HCT116 (cell line): ENCODE measurements around the gene MEGF6. TPM values are rescaled to one million over a fixed set of nuclear protein-coding genes. Genes with fewer than 3 reads are reported as not detected.
A peak's percentile ranks its signal among the peaks of the same experiment; 100 is the strongest.

Experiments used
- ATAC-seq: fragments of 200-7000 bp; cut with Tn5 transposase; 2 replicates; pipeline ENCODE4 v1.9.1; 2020; ENCODE audit warnings: mild to moderate bottlenecking, moderate library complexity
- BruUV-seq: library from RNA; stranded (reverse); fragments of 400-500 nt; replicated peaks from 2 replicates; lab custom pipeline; 2021; lab: Mats Ljungman, UMichigan
- CTCF ChIA-PET: fragments of 300-600 bp; sonication (Branson Sonifier 250); formaldehyde crosslinking; loops from one replicate; lab custom pipeline; 2021; ENCODE audit warnings: antibody characterized with exemption; lab: Charles Lee
- POLR2A ChIA-PET: fragments of 300-600, 350-600 bp; sonication (Branson Sonifier 250); formaldehyde crosslinking; loops from one replicate; lab custom pipeline; 2021; ENCODE audit warnings: antibody characterized with exemption; lab: Charles Lee
- RAD21 ChIA-PET, 2 experiments: fragments of 300-600 bp; sonication (Branson Sonifier 250); formaldehyde crosslinking; loops; one replicate each; lab custom pipeline; 2023; ENCODE audit warnings: low total read pairs in 2 of 2; ENCODE audit not compliant: uncharacterized antibody in 2 of 2, unreplicated experiment in 2 of 2, low non-redundant PET in 1 of 2; lab: Charles Lee
- DNase-seq: peaks from one replicate; pipeline ENCODE4 v3.0.0-alpha.2; 2010; ENCODE audit warnings: low read depth, low spot score
- H2AFZ ChIP-seq: fragments of 200-600 bp; shearing (Covaris generic), sonication (generic); 2 replicates; pipeline ENCODE4 v1.6.1; 2017; ENCODE audit warnings: low read depth, mixed run types, mixed read lengths, antibody characterized with exemption, low read length; ENCODE audit not compliant: poor library complexity, severe bottlenecking
- H3K27ac ChIP-seq: 2 replicates; pipeline ENCODE4 v1.5.1; 2012; ENCODE audit warnings: low read depth, low read length
- H3K27me3 ChIP-seq: fragments of 200-600 bp; sonication (generic); 2 replicates; pipeline ENCODE4 v1.6.1; 2016; ENCODE audit warnings: mixed run types, low read length, mixed read lengths; ENCODE audit not compliant: insufficient read depth
- H3K36me3 ChIP-seq, 2 experiments: fragments of 200-500 bp in 1 of 2; fragments of 200-600 bp in 1 of 2; sonication (Bioruptor generic) in 1 of 2; sonication (generic) in 1 of 2; 2 replicates each; pipeline versions ENCODE4 v1.5.1 to v1.6.1; 2014 to 2016; ENCODE audit warnings: low read length in 2 of 2, inconsistent platforms in 1 of 2, mixed read lengths in 1 of 2, mixed run types in 1 of 2; ENCODE audit not compliant: insufficient read depth in 2 of 2, control insufficient read depth in 1 of 2
- H3K4me1 ChIP-seq, 2 experiments: fragments of 200-600 bp in 1 of 2; sonication (generic) in 1 of 2; 2 replicates each; pipeline versions ENCODE4 v1.5.1 to v1.6.1; 2012 to 2017; ENCODE audit warnings: low read length in 2 of 2, inconsistent platforms in 1 of 2, mild to moderate bottlenecking in 1 of 2, mixed read lengths in 1 of 2, mixed run types in 1 of 2, moderate library complexity in 1 of 2; ENCODE audit not compliant: insufficient read depth in 2 of 2, control insufficient read depth in 1 of 2
- H3K4me2 ChIP-seq: fragments of 200-600 bp; sonication (generic); 2 replicates; pipeline ENCODE4 v1.6.1; 2017; ENCODE audit warnings: mixed run types, low read length, mixed read lengths
- H3K4me3 ChIP-seq, 2 experiments: fragments of 200-600 bp in 1 of 2; sonication (generic) in 1 of 2; replicated peaks in 1 of 2; 2 replicates each; pipeline ENCODE4 v1.5.1; 2011 to 2016; ENCODE audit warnings: low read length in 2 of 2, control low read depth in 1 of 2, low read depth in 1 of 2, mild to moderate bottlenecking in 1 of 2, mixed read lengths in 1 of 2, mixed run types in 1 of 2
- H3K79me2 ChIP-seq: fragments of 200-600 bp; sonication (generic); 2 replicates; pipeline ENCODE4 v1.6.1; 2017; ENCODE audit warnings: mild to moderate bottlenecking, mixed run types, low read length, moderate library complexity, mixed read lengths; ENCODE audit not compliant: insufficient read depth
- H3K9ac ChIP-seq: fragments of 200-600 bp; sonication (generic); 2 replicates; pipeline ENCODE4 v1.6.1; 2016; ENCODE audit warnings: low read length, mixed read lengths
- H3K9me2 ChIP-seq: fragments of 200-600 bp; sonication (generic), shearing (Covaris generic); 2 replicates; pipeline ENCODE4 v1.6.1; 2017; ENCODE audit warnings: mixed run types, mild to moderate bottlenecking, moderate library complexity; ENCODE audit not compliant: insufficient read depth
- H3K9me3 ChIP-seq, 2 experiments: fragments of 200-500 bp in 1 of 2; fragments of 200-600 bp in 1 of 2; sonication (Bioruptor generic) in 1 of 2; sonication (generic) in 1 of 2; 2 replicates each; pipeline ENCODE4 v1.6.1; 2014 to 2017; ENCODE audit warnings: low read length in 2 of 2, mixed read lengths in 2 of 2, inconsistent platforms in 1 of 2, low read depth in 1 of 2, mild to moderate bottlenecking in 1 of 2, mixed run types in 1 of 2, moderate library complexity in 1 of 2; ENCODE audit not compliant: control insufficient read depth in 1 of 2, insufficient read depth in 1 of 2
- H4K20me1 ChIP-seq: fragments of 200-600 bp; sonication (generic), shearing (Covaris generic); 2 replicates; pipeline ENCODE4 v1.6.1; 2017; ENCODE audit warnings: mixed run types, mild to moderate bottlenecking, moderate library complexity; ENCODE audit not compliant: insufficient read depth
- CEBPB ChIP-seq: IDR thresholded peaks from 2 replicates; pipeline ENCODE4 v1.6.1; 2012; ENCODE audit warnings: low read depth
- EZH2 ChIP-seq: fragments of 200-600 bp; sonication (generic); IDR thresholded peaks from 2 replicates; pipeline ENCODE4 v1.6.1; 2017; ENCODE audit warnings: antibody characterized with exemption, mixed run types
- JUND ChIP-seq: IDR thresholded peaks from 2 replicates; pipeline ENCODE4 v1.6.1; 2012
- TCF7L2 ChIP-seq: IDR thresholded peaks from 2 replicates; pipeline ENCODE4 v1.7.0; 2011; ENCODE audit warnings: borderline replicate concordance, inconsistent platforms; ENCODE audit not compliant: insufficient read depth, insufficient read length; ENCODE audit errors: extremely low read depth
- intact Hi-C: fragments of 100-400 bp; cut with micrococcal nuclease; formaldehyde crosslinking; loops from 2 replicates; pipeline ENCODE4 v1.10.0; 2022
- total RNA-seq: library from RNA; stranded (reverse); gene quantifications from one replicate; pipeline ENCODE4 v1.2.1, GENCODE V29; 2021; ENCODE audit not compliant: unreplicated experiment
- TF ChIP-seq, protein P1 (sequence below): IDR thresholded peaks from 2 replicates; pipeline ENCODE4 v1.6.1; 2011; ENCODE audit warnings: mild to moderate bottlenecking, low read length, moderate library complexity; ENCODE audit not compliant: insufficient replicate concordance; ENCODE audit errors: extremely low read depth

MEGF6 gene
- total RNA-seq, 1 experiment from 2014 or later = 47.6 TPM

DNA sequence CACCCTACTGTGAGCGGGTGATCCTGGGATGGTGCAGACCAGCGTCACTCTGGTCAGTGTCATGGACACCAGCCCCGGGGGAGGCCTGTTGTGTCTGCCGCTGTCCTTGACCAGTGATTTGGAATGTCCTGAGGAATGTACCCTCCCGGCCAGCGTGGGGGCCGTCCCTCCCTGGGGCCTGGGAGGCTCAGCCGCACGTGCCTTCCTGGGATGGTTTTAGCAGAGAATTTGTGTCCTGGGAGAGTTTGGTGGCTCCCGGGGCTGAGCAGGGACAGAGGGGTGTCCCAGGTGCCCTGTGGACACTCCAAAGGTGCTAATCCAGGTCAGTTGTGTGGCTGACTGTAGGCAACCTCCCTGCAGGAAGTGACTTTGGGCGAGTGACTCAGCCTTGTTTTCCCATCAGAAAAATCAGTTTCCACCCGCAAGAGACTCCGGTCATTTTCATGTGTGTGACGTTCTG is 150.6 kb downstream of the MEGF6 start:
- peak overlapping the region; percentile 1; the same call in 1 of the 2 replicates for H3K27ac ChIP-seq
- ChIA-PET CTCF (no interaction called here), RAD21 (no interaction called here), POLR2A (no interaction called here)
- ATAC-seq (no peak), DNase-seq (no peak)
- peak overlapping the region; percentile 30 for H3K9ac ChIP-seq
- H3K4me1 ChIP-seq = peaks cover 16 to 26% of the 10 kb centered on the region in 2 experiments
- no peaks in the 10 kb centered on the region for H3K36me3 ChIP-seq
- no peaks in the 10 kb centered on the region for H3K9me2 ChIP-seq
- H3K27me3 ChIP-seq = no peaks in the 10 kb centered on the region
- H2AFZ ChIP-seq = no peak overlapping the region
- H3K79me2 ChIP-seq = peaks cover 7% of the 10 kb centered on the region
- H3K4me2 ChIP-seq = peak overlapping the region; percentile 51
- H4K20me1 ChIP-seq = no peaks in the 10 kb centered on the region
- TF ChIP-seq JUND (no peak), CEBPB (no peak)
- TF ChIP-seq, protein P1, sequence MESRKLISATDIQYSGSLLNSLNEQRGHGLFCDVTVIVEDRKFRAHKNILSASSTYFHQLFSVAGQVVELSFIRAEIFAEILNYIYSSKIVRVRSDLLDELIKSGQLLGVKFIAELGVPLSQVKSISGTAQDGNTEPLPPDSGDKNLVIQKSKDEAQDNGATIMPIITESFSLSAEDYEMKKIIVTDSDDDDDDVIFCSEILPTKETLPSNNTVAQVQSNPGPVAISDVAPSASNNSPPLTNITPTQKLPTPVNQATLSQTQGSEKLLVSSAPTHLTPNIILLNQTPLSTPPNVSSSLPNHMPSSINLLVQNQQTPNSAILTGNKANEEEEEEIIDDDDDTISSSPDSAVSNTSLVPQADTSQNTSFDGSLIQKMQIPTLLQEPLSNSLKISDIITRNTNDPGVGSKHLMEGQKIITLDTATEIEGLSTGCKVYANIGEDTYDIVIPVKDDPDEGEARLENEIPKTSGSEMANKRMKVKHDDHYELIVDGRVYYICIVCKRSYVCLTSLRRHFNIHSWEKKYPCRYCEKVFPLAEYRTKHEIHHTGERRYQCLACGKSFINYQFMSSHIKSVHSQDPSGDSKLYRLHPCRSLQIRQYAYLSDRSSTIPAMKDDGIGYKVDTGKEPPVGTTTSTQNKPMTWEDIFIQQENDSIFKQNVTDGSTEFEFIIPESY = no peak
- no peaks in the 10 kb centered on the region for H3K9me3 ChIP-seq
- intact Hi-C loops = no loop called here
- BruUV-seq = no TSS peak
- H3K4me3 ChIP-seq = no peak overlapping the region

DNA sequence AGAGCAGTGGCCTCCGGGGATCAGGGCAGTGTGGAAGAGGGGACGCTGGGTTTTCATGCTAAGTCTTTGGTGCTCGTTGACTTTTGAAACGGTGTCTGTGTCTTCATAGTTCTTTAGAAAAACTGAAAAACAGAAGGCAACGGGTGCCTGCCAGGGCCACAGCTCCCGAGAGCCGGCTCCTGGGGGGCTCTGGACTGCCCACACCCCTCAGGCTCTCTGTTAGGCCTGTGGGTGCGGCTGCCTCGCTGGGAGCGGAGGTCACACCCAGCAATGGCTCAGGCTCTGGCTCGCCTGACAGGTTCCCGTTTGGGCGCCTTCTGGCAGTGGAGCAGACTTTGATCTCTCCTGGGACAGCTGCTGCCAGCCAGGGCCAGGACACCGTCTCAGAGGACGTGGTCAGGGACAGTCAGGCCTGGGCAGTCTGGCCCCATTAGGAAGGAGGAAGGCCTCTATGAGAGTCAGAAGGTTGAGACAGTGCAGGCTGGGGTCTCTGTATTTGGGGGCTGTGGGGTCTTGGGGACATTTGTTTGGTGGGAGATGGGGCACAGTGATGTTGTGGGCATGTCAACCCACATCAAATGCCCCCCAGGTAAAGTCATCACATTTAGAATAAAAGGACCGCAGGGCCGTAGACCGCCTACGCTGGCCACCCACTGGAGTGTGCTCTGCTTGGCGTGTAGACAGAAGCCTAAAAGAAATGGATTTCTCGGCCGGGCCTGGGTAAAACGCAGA is 151.2 kb downstream of the MEGF6 start:
- peaks cover 19 to 32% of the 10 kb centered on the region in 2 experiments for H3K4me1 ChIP-seq
- POLR2A ChIA-PET = no interaction called here

More for the DNA sequence above, 151.2 kb downstream of the MEGF6 start:
- TF ChIP-seq EZH2 (no peak), TCF7L2 (peak; percentile 9)
- ChIA-PET CTCF (no interaction called here), RAD21 (no interaction called here)
- intact Hi-C loops = no loop called here
- no peaks in the 10 kb centered on the region for H4K20me1 ChIP-seq
- H3K36me3 ChIP-seq = no peaks in the 10 kb centered on the region
- no peak overlapping the region for H2AFZ ChIP-seq
- no peaks in the 10 kb centered on the region for H3K9me3 ChIP-seq
- H3K27me3 ChIP-seq = no peaks in the 10 kb centered on the region
- DNase-seq (no peak), ATAC-seq (peak; percentile 51)
- BruUV-seq = no TSS peak
- H3K9ac ChIP-seq = peak overlapping the region; percentile 30; the same call in 1 of the 2 replicates
- H3K27ac ChIP-seq = peak overlapping the region; percentile 1; the same call in 1 of the 2 replicates
- H3K4me3 ChIP-seq = no peak overlapping the region
- H3K4me2 ChIP-seq = peak overlapping the region; percentile 51
- peaks cover 13% of the 10 kb centered on the region for H3K79me2 ChIP-seq
- H3K9me2 ChIP-seq = no peaks in the 10 kb centered on the region
